GM06990 (cell line): Measurements from ENCODE around the gene PRKN.
"Not testable (repeated sequence)": the region's sequence is repeated elsewhere in the genome, so short reads cannot be mapped to it uniquely, and the experiment has no call there.

Source experiments
- DNase-seq: peaks from one replicate; pipeline ENCODE4 v3.0.0-alpha.2; 2011; ENCODE audit not compliant: insufficient read length; ENCODE audit errors: extremely low read depth
- H3K27me3 ChIP-seq: replicated peaks from 2 replicates; pipeline ENCODE4 v1.6.0; 2011; ENCODE audit warnings: low read length; ENCODE audit not compliant: control insufficient read depth, insufficient read depth
- H3K36me3 ChIP-seq: 2 replicates; pipeline ENCODE4 v1.5.1; 2011; ENCODE audit warnings: low read length; ENCODE audit not compliant: control insufficient read depth, insufficient read depth
- H3K4me3 ChIP-seq: replicated peaks from 2 replicates; pipeline ENCODE4 v1.5.1; 2011; ENCODE audit warnings: low read depth, mild to moderate bottlenecking, control low read depth, low read length
- TF ChIP-seq, protein P1 (sequence below): IDR thresholded peaks from 2 replicates; pipeline ENCODE4 v1.5.1; 2011; ENCODE audit warnings: low read length, control low read depth, mild to moderate bottlenecking, inconsistent platforms; ENCODE audit not compliant: insufficient read depth, poor library complexity, severe bottlenecking

PRKN gene

DNA sequence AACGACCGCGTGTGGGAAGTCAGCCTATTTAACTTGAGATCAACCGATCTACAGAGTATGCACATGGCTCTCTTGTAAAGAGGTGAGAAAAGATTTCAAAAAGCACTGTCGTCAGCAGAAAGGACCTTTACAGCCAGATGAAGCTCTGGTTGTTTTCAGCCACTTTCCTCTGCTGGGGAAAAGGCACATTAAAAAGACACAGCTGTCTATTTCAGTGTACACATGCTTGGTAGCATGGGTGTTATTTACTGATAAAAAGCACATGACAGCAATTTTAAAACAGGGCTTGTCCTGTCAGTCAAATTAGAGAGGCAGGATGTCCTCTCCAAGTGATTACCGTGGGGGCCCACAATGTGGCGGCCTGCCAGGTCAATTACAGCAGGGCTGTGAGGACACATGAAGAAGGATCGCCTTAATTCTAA lies 188.9 kb downstream of the PRKN start:
- no peaks in the 10 kb centered on the region for H3K36me3 ChIP-seq
- TF ChIP-seq, protein P1, sequence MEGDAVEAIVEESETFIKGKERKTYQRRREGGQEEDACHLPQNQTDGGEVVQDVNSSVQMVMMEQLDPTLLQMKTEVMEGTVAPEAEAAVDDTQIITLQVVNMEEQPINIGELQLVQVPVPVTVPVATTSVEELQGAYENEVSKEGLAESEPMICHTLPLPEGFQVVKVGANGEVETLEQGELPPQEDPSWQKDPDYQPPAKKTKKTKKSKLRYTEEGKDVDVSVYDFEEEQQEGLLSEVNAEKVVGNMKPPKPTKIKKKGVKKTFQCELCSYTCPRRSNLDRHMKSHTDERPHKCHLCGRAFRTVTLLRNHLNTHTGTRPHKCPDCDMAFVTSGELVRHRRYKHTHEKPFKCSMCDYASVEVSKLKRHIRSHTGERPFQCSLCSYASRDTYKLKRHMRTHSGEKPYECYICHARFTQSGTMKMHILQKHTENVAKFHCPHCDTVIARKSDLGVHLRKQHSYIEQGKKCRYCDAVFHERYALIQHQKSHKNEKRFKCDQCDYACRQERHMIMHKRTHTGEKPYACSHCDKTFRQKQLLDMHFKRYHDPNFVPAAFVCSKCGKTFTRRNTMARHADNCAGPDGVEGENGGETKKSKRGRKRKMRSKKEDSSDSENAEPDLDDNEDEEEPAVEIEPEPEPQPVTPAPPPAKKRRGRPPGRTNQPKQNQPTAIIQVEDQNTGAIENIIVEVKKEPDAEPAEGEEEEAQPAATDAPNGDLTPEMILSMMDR = no peak
- no peak overlapping the region for H3K4me3 ChIP-seq
- DNase-seq = no peak
- H3K27me3 ChIP-seq = no peaks in the 10 kb centered on the region

GRCh38 chr6:162533009-162533400 lies 194.6 kb downstream of the PRKN start:
- Histone ChIP-seq H3K4me3 (no peak overlapping the region), H3K27me3 (no peaks in the 10 kb centered on the region), H3K36me3 (no peaks in the 10 kb centered on the region)
- TF ChIP-seq, protein P1 = no peak
- DNase-seq = no peak

- no peak overlapping the region for H3K4me3 ChIP-seq
- H3K27me3 ChIP-seq = no peaks in the 10 kb centered on the region
- H3K36me3 ChIP-seq = no peaks in the 10 kb centered on the region
- no peak for DNase-seq
- TF ChIP-seq, protein P1 = no peak
Measured at GRCh38 chr6:162532283-162533008, 195.1 kb downstream of the PRKN start.

DNA sequence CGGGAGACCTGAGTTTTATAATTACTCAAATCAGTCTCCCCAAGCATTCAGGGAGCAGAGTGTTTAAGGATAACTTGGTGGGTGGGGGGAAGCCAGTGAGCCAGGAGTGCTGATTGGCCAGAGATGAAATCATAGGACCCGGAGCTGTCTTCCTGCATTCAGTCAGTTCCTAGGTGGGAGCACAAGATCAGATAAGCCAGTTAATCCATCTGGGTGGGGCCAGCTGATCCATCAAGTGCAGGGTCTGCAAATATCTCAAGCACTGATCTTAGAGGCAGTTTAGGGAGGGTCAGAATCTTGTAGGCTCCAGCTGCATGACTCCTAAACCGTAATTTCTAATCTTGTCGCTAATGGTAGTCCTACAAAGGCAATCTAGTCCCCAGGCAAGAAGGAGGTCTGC lies 196.2 kb downstream of the PRKN start:
- DNase-seq, H3K36me3 ChIP-seq, H3K4me3 ChIP-seq, H3K27me3 ChIP-seq: not testable (repeated sequence)

DNA sequence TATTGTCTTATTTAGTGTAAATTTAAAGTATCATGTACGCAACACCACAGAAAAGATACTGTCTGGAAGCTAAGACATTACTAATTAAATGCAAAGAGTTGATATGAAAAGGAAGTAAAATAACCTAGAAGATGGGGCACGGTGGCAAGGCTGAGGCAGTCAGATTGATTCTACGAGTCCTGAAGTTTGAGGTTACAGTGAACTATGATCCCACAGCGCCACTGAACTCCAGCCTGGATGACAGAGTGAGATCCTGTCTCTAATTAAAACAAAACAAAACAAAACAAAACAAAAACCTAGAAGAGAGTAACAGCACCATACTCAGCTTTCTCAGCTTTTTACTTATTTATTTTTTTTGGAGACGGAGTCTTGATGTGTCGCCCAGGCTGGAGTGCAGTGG lies 199.0 kb downstream of the PRKN start:
- H3K27me3 ChIP-seq = no peaks in the 10 kb centered on the region
- H3K36me3 ChIP-seq = no peaks in the 10 kb centered on the region
- DNase-seq = no peak
- TF ChIP-seq, protein P1 = no peak
- H3K4me3 ChIP-seq = no peak overlapping the region

GRCh38 chr6:162526960-162527359 lies 200.6 kb downstream of the PRKN start:
- no peak overlapping the region for H3K4me3 ChIP-seq
- TF ChIP-seq, protein P1 = no peak
- DNase-seq = no peak

More at GRCh38 chr6:162526960-162527359, 200.6 kb downstream of the PRKN start:
- no peaks in the 10 kb centered on the region for H3K36me3 ChIP-seq
- no peaks in the 10 kb centered on the region for H3K27me3 ChIP-seq
